NK-92 (cell line): ENCODE data around the gene PTPRN2.
"Not testable (repeated sequence)": the region's sequence is repeated elsewhere in the genome, so short reads cannot be mapped to it uniquely, and the experiment has no call there.

Experiments used
- DNase-seq: peaks from one replicate; lab custom pipeline; 2025; ENCODE audit not compliant: unreplicated experiment; lab: John Stamatoyannopoulos, UW

PTPRN2 gene

DNA sequence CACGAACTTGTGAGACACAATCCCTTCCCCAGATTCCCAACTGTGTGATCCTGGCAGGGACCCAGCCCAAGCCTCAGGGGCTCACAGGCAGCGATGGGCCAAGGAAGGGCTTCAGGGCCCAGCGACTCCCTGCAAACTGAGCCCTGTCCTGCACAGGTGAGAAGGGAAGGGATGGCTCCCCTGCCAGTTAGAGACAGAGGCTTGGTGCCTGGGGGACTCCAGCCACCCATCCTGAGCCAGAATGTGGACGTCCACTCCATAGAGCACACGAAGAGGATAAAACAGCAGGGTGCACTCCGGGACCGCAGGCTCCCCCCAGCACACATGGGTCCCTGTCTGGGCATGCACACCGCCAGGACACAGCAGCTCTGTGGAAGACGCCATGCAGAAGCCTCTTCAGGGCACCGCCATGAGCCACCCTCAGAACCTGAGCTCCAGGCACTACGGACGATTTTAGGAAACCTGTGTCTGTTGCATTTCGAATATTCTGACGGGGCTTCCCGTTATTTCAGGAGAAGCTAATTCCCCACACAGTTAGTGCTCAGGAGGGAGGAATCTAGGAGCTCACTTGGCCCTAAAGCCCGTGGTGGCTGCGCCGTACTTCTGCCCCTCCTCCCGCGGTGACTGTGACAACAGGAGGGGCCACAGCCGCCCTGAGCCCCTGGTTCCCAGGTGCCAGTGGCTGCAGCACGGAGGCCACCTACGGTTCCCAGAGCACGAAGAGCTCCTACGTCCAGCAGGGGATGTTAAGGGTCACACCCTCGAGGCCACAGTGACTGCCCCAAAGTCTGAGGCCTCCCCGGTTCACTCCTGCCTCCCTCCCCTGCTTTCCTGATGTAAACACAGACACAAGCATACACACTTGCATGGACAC is 326.0 kb downstream of the PTPRN2 start:
- DNase-seq = no peak

DNA sequence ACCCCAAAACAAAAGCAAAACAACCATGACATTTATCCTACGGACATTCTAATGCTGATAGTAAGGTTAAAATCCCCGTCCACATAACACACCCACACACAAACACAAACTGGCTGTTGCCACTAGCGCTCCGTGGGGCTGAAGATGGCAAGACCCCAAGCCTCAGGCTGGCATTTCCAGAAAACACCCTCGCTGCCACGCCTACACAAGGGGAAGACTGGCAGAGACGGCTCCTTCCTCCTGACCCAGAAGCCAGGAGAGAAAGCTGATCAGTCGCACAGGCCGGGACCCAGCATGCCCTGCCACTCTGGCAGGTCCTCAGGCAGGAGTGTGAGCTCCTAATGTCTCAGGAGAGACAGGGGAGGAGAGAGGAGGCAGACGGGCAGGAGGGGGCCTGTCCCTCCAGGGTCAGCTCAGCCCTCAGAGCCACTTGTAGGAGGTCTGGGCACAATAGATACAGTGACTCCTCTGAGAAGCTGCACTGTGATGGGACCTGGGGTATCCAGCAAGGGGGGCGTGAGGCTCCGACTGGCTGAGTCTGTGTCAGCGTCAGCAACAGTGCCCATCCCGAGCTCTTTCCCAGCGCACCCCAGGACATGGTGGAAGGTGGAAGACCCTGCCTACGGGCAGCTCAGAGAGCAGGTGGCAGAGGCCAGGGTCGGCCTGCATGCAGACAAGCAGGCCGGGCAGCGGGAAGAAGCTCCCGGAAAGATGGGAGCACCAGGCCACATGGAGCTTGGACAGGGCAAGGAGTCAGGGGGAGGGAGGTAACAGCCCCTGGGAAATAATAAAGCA is 326.9 kb downstream of the PTPRN2 start:
- DNase-seq = no peak

DNA sequence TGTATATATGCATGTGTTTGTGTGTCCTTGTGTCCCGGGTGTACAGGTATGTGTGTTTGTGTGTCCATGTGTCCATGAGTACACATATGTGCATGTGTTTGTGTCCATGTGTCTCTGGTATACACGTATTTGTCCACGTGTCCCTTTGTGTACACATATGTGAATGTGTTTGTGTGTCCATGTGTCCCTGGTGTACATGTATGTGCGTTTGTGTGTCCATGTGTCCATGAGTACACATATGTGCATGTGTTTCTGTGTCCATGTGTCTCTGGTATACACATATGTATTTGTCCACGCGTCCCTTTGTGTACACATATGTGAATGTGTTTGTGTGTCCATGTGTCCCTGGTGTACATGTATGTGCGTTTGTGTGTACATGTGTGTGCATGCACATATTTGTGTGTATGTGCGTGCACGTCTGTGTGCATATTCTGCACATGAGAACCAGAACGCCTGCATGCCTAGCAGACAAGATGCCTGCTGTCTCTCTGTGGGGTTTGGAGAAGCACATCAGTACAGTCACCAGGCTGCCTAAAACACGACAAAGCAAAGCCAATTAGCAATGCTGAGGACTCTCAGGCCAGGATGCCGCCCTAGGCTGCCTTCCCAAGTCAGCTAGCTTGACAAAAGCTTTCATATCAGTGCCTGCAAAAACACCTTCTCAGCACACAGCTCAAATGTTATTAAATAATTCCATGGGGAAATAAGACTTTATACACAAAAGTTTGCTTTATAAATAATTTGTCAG is 327.8 kb downstream of the PTPRN2 start:
- no peak for DNase-seq

DNA sequence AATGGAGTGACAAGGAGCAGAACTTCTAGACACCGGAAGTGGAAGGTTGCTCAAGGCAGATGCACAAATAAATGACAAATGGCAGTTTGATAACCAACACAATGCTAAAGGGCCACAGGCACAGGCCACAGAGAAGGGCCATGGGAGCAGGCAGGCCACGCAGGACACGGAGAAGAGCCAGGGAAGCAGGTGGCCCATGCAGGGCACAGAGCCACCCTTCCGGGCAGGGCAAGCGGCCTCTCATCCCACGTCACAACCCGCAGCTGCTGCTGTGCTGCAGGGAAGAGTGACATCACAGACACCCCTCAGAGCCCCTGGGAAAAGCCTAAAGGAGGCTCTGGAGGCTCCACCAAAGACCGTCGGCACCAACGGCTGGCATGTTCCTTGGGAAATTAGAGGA is 328.5 kb downstream of the PTPRN2 start:
- no peak for DNase-seq

DNA sequence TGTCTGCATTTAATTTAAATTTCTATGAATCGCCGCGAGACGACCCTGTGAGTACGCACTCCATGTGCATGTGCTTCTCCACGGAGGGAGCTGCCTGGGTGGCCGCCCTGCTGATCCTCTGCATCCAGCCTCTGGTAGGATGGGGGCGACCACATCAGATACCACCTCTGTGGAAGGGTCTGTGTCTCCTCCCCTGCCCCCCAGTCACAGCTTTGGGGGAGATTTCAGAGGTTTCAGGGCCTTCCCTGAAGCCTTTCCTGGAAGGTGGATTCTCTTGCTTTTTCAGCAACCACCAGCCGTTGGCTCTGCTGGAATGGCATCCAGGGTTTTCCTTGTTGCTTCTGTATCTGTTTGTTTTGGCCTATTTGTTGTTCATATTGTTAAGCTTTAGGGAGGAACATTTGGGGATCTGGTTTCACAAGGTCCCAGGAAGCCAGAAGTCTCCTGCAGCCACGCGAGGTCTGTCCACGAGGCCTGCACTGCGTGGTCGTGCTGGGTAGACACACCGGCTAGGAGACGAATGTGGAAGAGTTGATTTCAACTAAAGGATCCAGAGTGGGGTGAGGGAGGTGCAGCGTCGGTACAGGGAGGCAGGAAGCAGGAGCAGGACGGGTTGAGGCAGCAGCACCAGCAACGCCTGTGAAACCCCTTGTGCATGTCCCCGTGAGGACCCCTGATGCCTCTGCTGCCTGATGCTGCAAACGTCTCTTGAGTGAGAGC is 329.1 kb downstream of the PTPRN2 start:
- DNase-seq = no peak

DNA sequence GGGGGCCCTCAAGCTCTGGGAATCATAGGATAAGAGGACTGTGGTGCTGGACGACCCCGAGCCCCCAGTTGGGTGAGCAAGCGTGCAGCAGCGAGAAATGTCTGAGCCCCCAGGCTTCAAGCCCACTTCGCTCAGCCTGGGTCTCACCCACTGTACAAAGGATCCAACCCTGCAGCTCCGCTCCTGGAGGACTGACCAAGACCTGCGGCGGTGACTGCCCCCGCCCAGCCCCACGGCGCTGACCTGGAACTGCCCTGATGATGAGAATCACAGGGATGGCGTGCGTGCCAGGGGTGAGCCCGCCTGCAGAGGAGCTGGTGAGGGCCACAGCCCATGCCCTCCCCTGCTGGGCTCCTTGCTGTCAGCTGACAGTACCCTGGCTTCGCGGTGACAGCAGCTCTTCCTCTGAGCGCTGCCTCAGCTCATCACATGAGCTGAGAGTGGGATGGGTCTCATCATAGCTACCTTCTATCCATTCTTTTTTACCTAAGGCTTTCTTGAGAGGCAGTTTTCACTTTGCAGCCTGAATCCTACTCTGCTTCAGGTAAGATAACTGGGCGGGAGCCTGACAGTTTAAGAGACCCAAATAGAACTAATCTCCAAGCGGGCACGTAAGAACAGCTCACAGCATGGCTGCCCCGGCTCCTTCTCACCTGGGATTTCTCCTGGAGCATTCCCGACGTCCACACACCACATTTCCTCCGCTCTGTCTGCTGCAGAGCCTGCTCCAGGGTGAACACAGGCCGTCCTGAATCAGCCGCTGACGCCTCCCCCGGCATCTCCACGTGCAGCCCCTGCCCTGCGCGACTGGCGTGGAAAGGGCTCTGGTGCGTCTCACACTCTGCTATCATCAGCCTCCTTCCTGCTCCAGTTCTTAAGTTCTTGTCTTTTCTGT is 329.9 kb downstream of the PTPRN2 start:
- no peak for DNase-seq

DNA sequence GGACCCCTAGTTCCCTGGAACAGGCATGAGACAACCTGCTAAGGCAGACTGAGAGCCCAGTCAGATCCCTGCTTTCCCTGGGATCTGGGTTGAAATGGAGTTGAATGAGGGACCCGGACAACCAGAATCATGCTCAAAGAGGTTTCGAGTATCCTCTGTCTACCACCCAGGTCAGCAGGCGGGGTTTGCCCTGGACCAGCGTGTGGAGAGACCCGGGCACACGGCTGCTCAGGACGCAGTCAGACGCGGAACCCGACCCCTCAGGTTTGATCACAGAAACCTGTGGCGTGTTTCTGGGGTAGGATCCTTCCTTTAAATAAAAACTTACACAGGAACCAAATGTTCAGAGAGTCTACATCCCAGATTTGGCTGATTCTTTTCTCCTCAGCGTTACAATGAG is 330.6 kb downstream of the PTPRN2 start:
- DNase-seq = no peak

DNA sequence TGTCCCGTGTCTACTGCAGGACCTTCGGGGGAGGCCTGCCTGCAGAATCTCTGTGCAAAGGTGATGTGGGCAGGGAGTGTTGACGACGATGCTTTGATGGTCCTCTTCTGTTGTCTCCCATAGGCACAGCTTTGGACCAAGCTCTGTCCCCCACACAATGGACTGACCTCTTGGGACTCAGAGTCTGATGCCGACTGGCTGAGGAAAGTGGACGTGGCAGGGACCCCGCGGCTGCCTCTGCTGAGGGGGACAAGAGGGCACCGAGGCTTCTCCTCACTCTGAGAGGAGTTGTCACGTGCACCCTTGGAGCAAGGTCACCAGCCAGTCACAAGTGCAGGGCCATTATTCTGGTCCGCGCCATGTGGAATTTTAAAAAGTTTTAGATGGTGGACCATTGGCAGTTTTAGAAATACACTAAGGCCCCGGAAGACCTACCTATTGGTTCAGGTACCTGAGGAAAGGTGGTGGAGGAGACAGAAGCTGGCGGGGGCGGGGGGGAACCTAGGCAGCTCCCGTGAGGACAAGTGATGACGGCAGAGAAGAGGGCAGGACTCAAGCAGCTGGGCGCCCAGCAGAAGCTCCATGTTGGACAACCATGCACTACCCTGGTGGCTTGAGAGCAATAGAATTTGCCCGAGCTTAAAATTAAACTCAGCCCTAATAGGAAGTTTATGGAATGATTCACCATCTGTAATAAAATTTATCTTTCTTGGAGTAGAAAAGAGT is 331.4 kb downstream of the PTPRN2 start:
- no peak for DNase-seq

DNA sequence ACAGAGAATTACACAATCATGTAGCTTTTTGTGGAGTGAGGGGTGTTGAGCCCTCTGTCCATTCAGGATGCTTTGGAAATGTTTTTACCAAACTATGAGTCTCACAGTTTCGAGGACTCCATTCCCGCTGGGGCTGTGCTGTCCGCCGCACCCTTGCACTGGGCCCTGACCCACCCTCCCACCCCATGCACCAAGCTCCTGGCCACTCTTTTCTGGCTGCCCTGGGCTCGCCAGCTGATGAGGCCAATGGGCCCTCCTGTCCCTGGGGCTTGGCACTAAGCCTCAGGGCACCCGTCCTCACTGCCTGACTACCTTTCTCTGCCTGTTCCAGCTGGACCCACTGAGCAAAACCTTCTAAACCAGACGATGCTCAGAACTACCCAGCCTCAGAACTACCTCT is 332.1 kb downstream of the PTPRN2 start:
- DNase-seq = no peak

DNA sequence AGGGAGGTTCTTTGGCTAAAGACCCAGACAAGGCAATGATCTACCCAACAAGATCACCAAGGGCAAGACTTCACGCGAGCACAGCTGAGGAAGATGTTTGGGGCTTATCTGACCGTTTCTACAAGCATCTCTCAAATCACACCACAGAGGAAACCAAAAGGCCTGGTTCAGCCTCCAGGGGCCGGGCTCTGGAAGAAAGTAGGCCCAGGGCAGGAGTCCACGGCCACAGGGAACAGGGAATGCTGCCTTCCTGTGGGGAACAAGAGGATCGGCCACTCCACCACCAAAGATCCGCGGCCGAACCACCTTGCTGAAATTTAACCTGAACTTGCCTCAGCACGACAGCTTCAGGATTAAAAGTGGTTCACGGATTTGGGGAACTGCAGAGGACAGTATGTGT is 332.5 kb downstream of the PTPRN2 start:
- DNase-seq = no peak

DNA sequence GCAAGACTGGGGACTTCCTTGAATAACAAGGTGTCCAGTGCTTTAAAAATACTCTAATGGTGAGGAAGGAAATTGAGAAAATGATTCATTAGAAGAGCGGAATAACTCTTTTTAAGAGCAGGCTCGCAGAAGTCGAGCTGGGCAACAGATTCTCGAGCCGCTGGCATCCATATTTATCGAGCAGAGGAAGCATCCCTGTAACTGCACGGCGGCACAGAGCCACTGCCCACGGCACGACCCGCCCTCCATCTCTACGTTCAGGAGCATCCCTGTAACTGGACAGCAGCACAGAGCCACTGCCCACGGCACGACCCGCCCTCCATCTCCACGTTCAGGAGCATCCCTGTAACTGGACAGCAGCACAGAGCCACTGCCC is 334.0 kb downstream of the PTPRN2 start:
- not testable (repeated sequence) for DNase-seq

DNA sequence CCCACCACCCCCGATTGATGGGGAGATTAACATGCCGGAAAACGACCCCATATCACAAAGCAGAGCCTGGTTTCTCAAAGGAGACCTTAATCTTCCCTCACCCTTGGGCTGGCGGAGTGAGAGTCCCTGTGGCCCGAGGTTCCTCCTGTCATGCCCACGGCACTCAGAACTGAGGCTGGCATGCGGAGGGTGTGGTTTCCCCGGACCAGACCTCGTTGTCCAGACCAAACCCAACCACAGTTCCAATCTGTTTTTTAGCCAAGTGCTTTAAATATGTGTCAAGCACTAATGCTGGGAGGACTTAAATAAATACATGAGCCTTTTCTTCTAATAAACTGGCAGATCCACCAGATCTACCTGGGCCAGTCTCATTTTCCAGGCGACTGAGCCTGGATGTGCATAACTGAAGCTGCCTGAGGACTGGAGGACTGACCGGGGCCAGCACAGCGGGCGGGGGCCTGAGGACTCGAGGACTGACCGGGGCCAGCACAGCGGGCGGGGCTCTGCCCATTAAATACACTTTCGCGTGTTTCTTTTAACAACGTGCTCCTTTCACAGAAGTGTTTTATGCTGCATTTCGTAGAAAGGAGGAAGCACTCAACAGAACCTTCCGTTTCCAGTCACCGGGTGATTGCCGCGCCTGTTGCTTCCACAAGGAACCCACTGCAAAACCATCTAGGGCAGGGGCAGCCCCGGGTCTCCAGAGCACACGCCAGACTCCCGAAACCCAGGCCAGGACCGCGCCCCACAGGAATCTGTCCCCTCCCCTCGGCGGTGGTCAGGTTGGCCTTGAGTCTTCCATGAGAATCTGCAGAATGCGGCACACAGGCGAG is 334.6 kb downstream of the PTPRN2 start:
- DNase-seq = no peak

DNA sequence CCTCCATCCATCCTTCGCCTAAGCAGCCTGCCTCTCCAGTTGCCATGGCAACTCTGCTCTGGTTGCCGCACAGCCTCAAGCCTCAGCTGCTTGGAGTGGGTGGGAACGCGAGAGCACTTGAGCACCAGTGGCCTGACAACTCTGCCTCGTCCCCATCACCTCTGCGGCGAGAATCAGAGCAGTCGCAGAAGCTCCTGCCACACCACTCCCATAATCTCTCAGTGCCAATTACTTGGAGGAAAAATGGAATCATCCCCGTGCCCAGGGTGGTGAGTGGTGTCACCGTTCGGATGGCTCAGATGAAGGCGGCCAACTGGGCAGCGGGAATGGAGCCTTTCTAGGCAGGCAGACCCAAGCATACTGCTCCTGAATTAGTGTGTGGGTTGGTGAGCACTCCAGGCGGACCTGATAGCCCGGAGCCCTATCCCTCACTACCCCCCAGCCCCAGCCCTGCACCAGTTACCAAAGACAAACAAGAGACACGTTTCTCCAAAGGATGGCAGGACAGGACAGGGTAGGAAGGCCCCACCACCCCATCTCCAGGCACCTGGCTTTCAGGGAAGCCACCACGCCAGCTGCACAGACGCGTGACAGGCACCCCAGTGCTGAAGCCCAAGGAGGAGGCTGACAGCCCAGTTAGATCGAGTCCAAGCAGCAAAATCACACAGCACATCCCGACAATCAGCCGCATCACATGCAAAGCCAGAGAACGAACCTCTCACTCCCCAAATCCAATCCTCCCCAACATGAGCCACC is 335.4 kb downstream of the PTPRN2 start:
- no peak for DNase-seq

DNA sequence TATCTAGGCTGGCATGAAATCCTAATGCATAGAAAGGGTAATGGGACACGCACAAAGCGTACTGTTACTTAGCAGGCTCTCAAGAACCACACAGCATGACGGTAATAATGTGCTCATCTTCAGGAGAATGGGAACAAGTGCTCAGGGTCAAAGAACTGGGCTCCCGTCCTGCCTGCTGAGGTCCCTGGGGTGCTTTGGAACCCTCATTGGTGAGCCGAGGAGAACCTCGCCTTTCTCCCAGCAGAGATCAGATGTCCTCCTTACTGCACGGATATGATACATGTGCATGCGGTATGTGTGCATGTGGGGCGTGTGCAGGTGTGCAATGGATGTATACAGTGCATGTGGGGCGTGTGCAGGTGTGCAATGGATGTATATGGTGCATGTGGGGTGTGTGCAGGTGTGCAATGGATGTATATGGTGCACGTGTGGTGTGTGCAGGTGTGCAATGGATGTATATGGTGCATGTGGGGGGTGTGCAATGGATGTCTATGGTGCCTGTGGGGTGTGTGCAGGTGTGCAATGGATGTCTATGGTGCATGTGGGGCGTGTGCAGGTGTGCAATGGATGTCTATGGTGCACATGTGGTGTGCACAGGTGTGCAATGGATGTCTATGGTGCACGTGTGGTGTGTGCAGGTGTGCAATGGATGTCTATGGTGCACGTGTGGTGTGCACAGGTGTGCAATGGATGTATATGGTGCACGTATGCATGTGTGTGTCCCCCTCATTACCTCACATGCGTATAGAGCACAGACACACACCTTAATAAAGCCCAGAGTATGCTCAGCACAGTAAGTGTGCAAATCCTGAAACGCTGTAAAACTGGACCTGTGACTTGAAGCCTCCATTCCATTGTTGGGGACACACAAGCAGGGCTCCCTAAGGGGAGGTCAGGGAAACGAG is 336.3 kb downstream of the PTPRN2 start:
- no peak for DNase-seq

DNA sequence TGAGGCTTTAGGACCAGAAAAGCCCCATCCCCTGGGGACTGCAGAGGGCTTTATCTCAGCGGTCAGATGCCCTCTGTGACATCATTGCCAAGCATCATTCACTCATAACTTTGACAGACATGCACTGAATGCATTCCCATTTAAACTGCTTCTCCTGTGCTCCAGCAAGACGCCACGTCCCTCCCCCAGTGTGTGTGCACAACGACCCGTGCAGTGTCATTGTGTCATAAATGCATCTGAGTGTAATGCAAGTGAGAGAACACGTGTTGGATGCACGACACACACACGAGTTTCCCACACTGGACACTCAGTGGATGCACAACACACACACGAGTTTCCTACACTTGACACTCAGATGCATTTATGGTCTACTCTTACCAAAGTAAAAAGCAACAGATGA is 337.9 kb downstream of the PTPRN2 start:
- no peak for DNase-seq

DNA sequence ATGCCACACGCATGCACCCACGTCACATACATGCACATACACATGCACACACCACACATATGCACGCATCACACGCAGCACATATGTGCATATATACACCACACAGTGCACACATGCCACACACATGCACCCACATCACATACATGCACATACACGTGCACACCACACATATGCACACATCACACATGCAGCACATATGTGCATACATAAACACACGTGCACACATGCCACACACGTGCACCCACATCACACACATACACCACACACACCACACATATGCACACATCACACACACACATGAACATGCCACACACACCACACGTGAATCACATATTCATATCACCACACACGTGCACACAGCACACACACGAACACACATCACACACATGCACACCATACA is 338.8 kb downstream of the PTPRN2 start:
- no peak for DNase-seq
